ENCODE results near the gene ADSS1. TPM values are rescaled to one million over a fixed set of nuclear protein-coding genes. Genes with fewer than 3 reads are reported as not detected.
"Not testable (repeated sequence)": the region's sequence is repeated elsewhere in the genome, so short reads cannot be mapped to it uniquely, and the experiment has no call there.

Gene ADSS1
- total and polyA plus RNA-seq, 9 donors, result 2.6 to 9.8 (median 4.1) TPM

DNA sequence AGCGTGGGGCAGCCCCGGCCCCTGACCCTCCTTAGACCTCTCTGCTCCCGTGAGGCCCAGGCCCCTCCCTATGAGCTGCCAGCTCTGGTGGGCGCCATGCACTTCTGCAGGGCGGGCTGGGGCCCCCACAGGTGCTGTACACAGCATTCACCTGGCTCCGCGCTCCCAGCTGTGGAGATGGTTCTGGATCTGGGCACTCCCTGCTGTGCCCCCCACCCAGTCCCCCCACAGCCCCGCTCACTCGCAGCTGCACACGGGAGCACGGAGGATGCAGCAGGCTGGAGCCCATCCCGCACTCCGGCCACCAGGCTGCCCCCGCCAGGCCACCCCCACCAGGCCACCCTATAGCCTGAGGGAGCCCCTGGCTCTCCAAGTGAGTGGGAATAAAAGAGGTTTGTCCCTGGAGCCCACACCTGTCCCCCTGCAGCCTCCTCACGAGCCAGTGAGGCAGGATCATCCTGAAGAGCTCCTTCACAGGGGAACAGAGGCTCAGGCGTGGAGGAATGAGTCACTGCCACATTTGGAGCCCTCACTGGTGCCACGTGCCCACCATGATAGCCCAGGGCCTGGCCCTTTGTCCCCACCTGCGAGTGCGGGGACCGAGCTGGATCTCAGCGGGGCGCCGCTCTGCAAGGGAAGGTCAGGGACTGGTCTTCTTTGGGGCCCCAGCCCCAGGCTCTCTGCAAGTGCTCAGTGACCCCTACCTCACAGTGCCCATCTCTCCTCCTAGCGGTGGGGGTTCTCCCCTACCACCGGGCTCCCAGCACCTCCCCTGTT lies 1.9 kb downstream of the ADSS1 start:
- Histone ChIP-seq H3K4me1 (ENCODE audit: insufficient read depth) (peaks cover 3% of the 10 kb centered on the region), H3K27ac (no peak overlapping the region), H3K9me3 (no peaks in the 10 kb centered on the region), H3K4me3 (no peak overlapping the region), H3K36me3 (no peaks in the 10 kb centered on the region), H3K27me3 (no peaks in the 10 kb centered on the region)
- WGBS, 3 donors, result 57 to 74% (median 66%) methylated on average over 18 to 25 of the region's 25 CpGs
- DNase-seq, result no peak
- intact Hi-C loops (cut with DNase I), result no loop called here
- TF ChIP-seq CTCF (IDR thresholded peaks at IDR 0.05) (no peak), EP300 (IDR thresholded peaks at IDR 0.05) (no peak), POLR2A (IDR thresholded peaks at IDR 0.05) (no peak)

DNA sequence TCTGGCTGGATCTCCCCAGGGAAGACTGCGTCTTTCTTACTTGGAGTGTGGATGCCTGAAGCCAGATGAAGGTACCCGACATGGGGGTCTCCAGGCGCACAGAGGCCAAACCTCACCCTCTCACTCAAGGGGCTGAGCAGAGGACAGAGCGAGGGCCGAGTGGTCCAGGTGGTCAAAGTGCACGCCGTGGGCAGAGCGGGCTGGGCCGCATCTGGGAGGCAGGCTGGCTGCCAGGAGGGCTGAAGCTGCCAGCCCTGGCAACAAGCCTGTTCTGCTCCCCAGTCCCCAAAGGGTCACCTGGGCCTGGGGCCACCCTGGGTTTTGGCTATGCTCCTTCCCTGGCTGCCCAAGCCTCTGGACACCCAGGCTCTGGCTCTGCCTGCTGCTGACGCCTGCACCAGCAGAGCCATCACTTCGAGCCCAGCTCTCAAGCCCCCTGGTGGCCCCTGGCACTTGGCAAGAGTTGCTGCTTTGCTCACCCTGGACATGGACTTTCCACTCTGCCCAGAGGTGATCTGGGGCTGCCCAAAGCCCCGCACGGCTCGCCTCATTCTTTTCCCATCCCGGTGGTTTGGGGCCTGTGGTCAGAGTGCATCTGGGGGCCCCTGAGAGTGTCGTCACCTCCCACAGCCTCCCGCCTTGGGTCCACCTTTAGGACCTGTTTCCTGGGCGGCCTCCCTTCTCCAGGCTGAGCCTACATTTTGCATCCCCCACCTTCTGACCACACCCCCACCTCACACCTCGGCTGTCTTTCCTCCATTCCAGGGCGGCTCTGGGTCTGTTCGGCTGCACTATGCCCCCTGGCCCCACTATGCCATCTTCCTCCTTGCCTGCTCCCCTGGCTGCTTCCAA lies 2.8 kb downstream of the ADSS1 start:
- H3K27ac ChIP-seq, result no peak overlapping the region

GRCh38 chr14:104728631-104729030 lies 4.6 kb downstream of the ADSS1 start:
- Histone ChIP-seq H3K27ac (no peak overlapping the region), H3K4me3 (no peak overlapping the region), H3K9me3 (no peaks in the 10 kb centered on the region), H3K36me3 (no peaks in the 10 kb centered on the region), H3K27me3 (no peaks in the 10 kb centered on the region), H3K4me1 (ENCODE audit: insufficient read depth) (peaks cover 3% of the 10 kb centered on the region)
- TF ChIP-seq CTCF (IDR thresholded peaks at IDR 0.05) (no peak), EP300 (IDR thresholded peaks at IDR 0.05) (no peak), POLR2A (IDR thresholded peaks at IDR 0.05) (no peak)
- no peak for DNase-seq
- intact Hi-C loops (cut with DNase I), result no loop called here
- 83 to 88% (median 86%) methylated on average over 17 of the region's 17 CpGs for WGBS, 3 donors

More for the DNA sequence above, 2.8 kb downstream of the ADSS1 start:
- peaks cover 3% of the 10 kb centered on the region for H3K4me1 ChIP-seq (ENCODE audit: insufficient read depth)
- TF ChIP-seq CTCF (IDR thresholded peaks at IDR 0.05) (no peak), EP300 (IDR thresholded peaks at IDR 0.05) (no peak), POLR2A (IDR thresholded peaks at IDR 0.05) (no peak)
- intact Hi-C loops (cut with DNase I), result no loop called here
- DNase-seq, result no peak
- WGBS, 3 donors, result 67 to 72% (median 71%) methylated on average over 21 of the region's 21 CpGs
- no peaks in the 10 kb centered on the region for H3K36me3 ChIP-seq
- no peaks in the 10 kb centered on the region for H3K9me3 ChIP-seq
- H3K4me3 ChIP-seq, result no peak overlapping the region
- no peaks in the 10 kb centered on the region for H3K27me3 ChIP-seq

- H3K4me1 ChIP-seq (ENCODE audit: insufficient read depth); DNase-seq; H3K4me3 ChIP-seq; H3K36me3 ChIP-seq; H3K9me3 ChIP-seq; H3K27me3 ChIP-seq; H3K27ac ChIP-seq; intact Hi-C loops (cut with DNase I): not testable (repeated sequence)
- WGBS, 3 donors, result 85 to 87% (median 87%) methylated on average over 31 to 63 of the region's 73 CpGs
Observed at GRCh38 chr14:104729176-104729834, 5.3 kb downstream of the ADSS1 start.
